ENCODE measurements around the gene PHLPP1. TPM values are rescaled to one million over a fixed set of nuclear protein-coding genes. Genes with fewer than 3 reads are reported as not detected.

The PHLPP1 gene
- total RNA-seq, 1 donor from 2014 or later, result 29.6 TPM

- no peaks in the 10 kb centered on the region for H3K27me3 Mint-ChIP-seq (ENCODE audit: low read depth)
- DNase-seq (ENCODE audit: low read depth, low spot score), result no peak
- H3K9me3 Mint-ChIP-seq, result no peaks in the 10 kb centered on the region
These were observed 2.0 kb downstream of the PHLPP1 start for GRCh38 chr18:62717169-62717924.

GRCh38 chr18:62717925-62718800 is 2.8 kb downstream of the PHLPP1 start:
- Mint-ChIP-seq H3K4me3 (peak overlapping the region; percentile 90), H3K36me3 (ENCODE audit: low read depth) (no peaks in the 10 kb centered on the region), H3K27ac (ENCODE audit: unreplicated experiment) (no peak overlapping the region), H3K4me1 (peaks cover 71% of the 10 kb centered on the region), H3K27me3 (ENCODE audit: low read depth) (no peaks in the 10 kb centered on the region), H3K9me3 (no peaks in the 10 kb centered on the region)
- TF ChIP-seq, protein P1, sequence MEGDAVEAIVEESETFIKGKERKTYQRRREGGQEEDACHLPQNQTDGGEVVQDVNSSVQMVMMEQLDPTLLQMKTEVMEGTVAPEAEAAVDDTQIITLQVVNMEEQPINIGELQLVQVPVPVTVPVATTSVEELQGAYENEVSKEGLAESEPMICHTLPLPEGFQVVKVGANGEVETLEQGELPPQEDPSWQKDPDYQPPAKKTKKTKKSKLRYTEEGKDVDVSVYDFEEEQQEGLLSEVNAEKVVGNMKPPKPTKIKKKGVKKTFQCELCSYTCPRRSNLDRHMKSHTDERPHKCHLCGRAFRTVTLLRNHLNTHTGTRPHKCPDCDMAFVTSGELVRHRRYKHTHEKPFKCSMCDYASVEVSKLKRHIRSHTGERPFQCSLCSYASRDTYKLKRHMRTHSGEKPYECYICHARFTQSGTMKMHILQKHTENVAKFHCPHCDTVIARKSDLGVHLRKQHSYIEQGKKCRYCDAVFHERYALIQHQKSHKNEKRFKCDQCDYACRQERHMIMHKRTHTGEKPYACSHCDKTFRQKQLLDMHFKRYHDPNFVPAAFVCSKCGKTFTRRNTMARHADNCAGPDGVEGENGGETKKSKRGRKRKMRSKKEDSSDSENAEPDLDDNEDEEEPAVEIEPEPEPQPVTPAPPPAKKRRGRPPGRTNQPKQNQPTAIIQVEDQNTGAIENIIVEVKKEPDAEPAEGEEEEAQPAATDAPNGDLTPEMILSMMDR (conservative IDR thresholded peaks at IDR 0.05), result no peak
- DNase-seq (ENCODE audit: low read depth, low spot score), result no peak

More at GRCh38 chr18:62717169-62717924, 2.0 kb downstream of the PHLPP1 start:
- TF ChIP-seq, protein P1 (conservative IDR thresholded peaks at IDR 0.05), result no peak
- peaks cover 64% of the 10 kb centered on the region for H3K4me1 Mint-ChIP-seq
- no peaks in the 10 kb centered on the region for H3K36me3 Mint-ChIP-seq (ENCODE audit: low read depth)
- peak overlapping the region; percentile 73 for H3K27ac Mint-ChIP-seq (ENCODE audit: unreplicated experiment)
- H3K4me3 Mint-ChIP-seq, result peak overlapping the region; percentile 90

- no peaks in the 10 kb centered on the region for H3K9me3 Mint-ChIP-seq
- DNase-seq (ENCODE audit: low read depth, low spot score), result no peak
- no peak overlapping the region for H3K27ac Mint-ChIP-seq (ENCODE audit: unreplicated experiment)
- H3K4me3 Mint-ChIP-seq, result peak overlapping the region; percentile 90
- H3K4me1 Mint-ChIP-seq, result peaks cover 77% of the 10 kb centered on the region
- TF ChIP-seq, protein P1 (conservative IDR thresholded peaks at IDR 0.05), result no peak
- no peaks in the 10 kb centered on the region for H3K27me3 Mint-ChIP-seq (ENCODE audit: low read depth)
- H3K36me3 Mint-ChIP-seq (ENCODE audit: low read depth), result no peaks in the 10 kb centered on the region
These were observed 4.7 kb downstream of the PHLPP1 start for GRCh38 chr18:62720048-62720447.

DNA sequence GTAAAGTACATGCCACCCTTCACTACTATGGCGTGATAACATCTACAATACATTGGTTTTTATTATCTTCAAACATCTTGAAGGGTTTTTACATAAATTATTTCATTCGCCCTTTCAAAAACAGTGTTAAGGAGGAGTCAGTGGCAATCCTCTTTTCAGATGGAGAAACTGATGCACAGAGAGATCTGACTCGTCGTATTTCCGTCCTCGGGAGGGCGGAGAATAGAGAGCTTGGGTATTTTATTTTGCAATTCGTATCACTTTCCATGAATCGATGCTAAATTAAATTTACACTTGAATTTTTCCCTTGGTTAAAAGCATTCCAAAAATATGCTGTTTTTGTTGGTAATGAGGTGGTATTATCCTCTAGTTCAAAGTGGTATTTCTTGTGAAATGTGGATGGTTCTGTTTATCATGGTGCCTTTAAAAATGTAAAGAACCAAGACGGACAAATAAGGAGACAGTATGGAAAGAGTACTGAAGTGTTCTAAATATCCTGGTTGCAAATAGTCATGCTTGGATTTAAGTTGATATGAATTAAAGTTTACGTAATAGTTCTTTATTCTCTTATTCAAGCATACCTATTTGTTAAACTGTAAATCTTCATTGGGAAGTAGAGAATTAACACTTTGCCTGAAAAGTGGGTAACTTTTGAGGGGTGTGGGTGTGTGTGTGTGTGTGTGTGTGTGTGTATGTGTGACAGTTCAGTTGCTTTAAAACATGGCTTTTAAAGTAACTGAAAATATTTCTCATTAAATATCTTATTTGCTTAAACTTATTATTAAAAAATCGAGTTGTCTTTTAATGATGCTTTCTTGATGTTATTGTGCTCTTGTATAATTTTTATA is 5.6 kb downstream of the PHLPP1 start:
- Mint-ChIP-seq H3K27me3 (ENCODE audit: low read depth) (no peaks in the 10 kb centered on the region), H3K4me1 (peaks cover 82% of the 10 kb centered on the region), H3K9me3 (no peaks in the 10 kb centered on the region), H3K4me3 (peak overlapping the region; percentile 76), H3K27ac (ENCODE audit: unreplicated experiment) (no peak overlapping the region), H3K36me3 (ENCODE audit: low read depth) (no peaks in the 10 kb centered on the region)
- TF ChIP-seq, protein P1 (conservative IDR thresholded peaks at IDR 0.05), result no peak
- no peak for DNase-seq (ENCODE audit: low read depth, low spot score)
